ENCODE data around the gene LY6G6F. TPM values are rescaled to one million over a fixed set of nuclear protein-coding genes. Genes with fewer than 3 reads are reported as not detected.

The LY6G6F gene
- total RNA-seq, 4 donors from 2014 or later: not detected

- Histone ChIP-seq H3K27me3 (no peaks in the 10 kb centered on the region), H3K9me3 (no peaks in the 10 kb centered on the region), H3K4me1 (peaks cover 15 to 28% of the 10 kb centered on the region in 2 donors), H3K4me3 (replicated peaks in 1 of 3) (no peak overlapping the region), H3K27ac (no peak overlapping the region), H3K36me3 (no peaks in the 10 kb centered on the region)
- TF ChIP-seq POLR2A (IDR thresholded peaks at IDR 0.05): no peak
- WGBS, 2 donors: 72 to 75% methylated on average over 5 of the region's 5 CpGs
- intact Hi-C loops (cut with DNase I): no loop called here
- DNase-seq: no peak
These were observed 4.0 kb downstream of the LY6G6F start for GRCh38 chr6:31710523-31711219.

GRCh38 chr6:31711233-31711632, 4.6 kb downstream of the LY6G6F start:
- no peak for DNase-seq
- Histone ChIP-seq H3K36me3 (no peaks in the 10 kb centered on the region), H3K4me1 (peaks cover 15 to 28% of the 10 kb centered on the region in 2 donors), H3K27ac (no peak overlapping the region), H3K9me3 (no peaks in the 10 kb centered on the region), H3K4me3 (replicated peaks in 1 of 3) (no peak overlapping the region), H3K27me3 (no peaks in the 10 kb centered on the region)
- 65 to 73% methylated on average over 8 of the region's 8 CpGs for WGBS, 2 donors
- no peak for TF ChIP-seq CTCF (IDR thresholded peaks at IDR 0.05)
- no peak for TF ChIP-seq POLR2A (IDR thresholded peaks at IDR 0.05)
- intact Hi-C loops (cut with DNase I): no loop called here

GRCh38 chr6:31712296-31712695, 5.6 kb downstream of the LY6G6F start:
- Histone ChIP-seq H3K9me3 (no peaks in the 10 kb centered on the region), H3K4me1 (peaks cover 15 to 29% of the 10 kb centered on the region in 2 donors), H3K27me3 (no peaks in the 10 kb centered on the region), H3K36me3 (no peaks in the 10 kb centered on the region), H3K4me3 (replicated peaks in 1 of 3) (no peak overlapping the region), H3K27ac (no peak overlapping the region)
- intact Hi-C loops (cut with DNase I): no loop called here
- TF ChIP-seq POLR2A (IDR thresholded peaks at IDR 0.05) (no peak), CTCF (IDR thresholded peaks at IDR 0.05) (no peak)
- WGBS, 2 donors: 87 to 93% methylated on average over 8 of the region's 8 CpGs
- DNase-seq: no peak

- DNase-seq: no peak
- no peak for TF ChIP-seq POLR2A (IDR thresholded peaks at IDR 0.05)
- TF ChIP-seq CTCF (IDR thresholded peaks at IDR 0.05): no peak
- Histone ChIP-seq H3K27ac (peak overlapping the region; percentile 67 to 85 (median 84)), H3K36me3 (no peaks in the 10 kb centered on the region), H3K4me3 (replicated peaks in 1 of 3) (no peak overlapping the region), H3K4me1 (peaks cover 22 to 39% of the 10 kb centered on the region in 2 donors), H3K27me3 (no peaks in the 10 kb centered on the region), H3K9me3 (no peaks in the 10 kb centered on the region)
- 47 to 89% methylated on average over 2 to 4 of the region's 4 CpGs for WGBS, 2 donors
- intact Hi-C loops (cut with DNase I): no loop called here
These were observed 6.8 kb downstream of the LY6G6F start for GRCh38 chr6:31713465-31713864.

- TF ChIP-seq POLR2A (IDR thresholded peaks at IDR 0.05) (no peak), CTCF (IDR thresholded peaks at IDR 0.05) (no peak)
- Histone ChIP-seq H3K4me3 (replicated peaks in 1 of 3) (no peak overlapping the region), H3K27ac (peak overlapping the region; percentile 67 to 85 (median 84)), H3K27me3 (no peaks in the 10 kb centered on the region), H3K4me1 (peaks cover 29 to 45% of the 10 kb centered on the region in 2 donors), H3K9me3 (no peaks in the 10 kb centered on the region), H3K36me3 (no peaks in the 10 kb centered on the region)
- intact Hi-C loops (cut with DNase I): no loop called here
- WGBS, 2 donors: 17 to 33% methylated on average over 5 of the region's 5 CpGs
- peak; percentile 62 to 65 for DNase-seq
These were observed 7.5 kb downstream of the LY6G6F start for GRCh38 chr6:31713991-31714684.

Measured in thyroid gland (tissue), 4 donors.